Activated CD8-positive, alpha-beta memory T cell treated with anti-CD3 and anti-CD28 coated beads for 48 hours (primary cell): Measurements from ENCODE around the gene GFPT2.
"Not testable (repeated sequence)": the region's sequence is repeated elsewhere in the genome, so short reads cannot be mapped to it uniquely, and the experiment has no call there.

ENCODE experiments used
- DNase-seq, 3 experiments: peaks; one replicate each; pipeline ENCODE4 v3.0.0-alpha.2; 2020; ENCODE audit warnings: low read depth in 2 of 3, low spot score in 2 of 3

GFPT2 gene

GRCh38 chr5:180311216-180311615 lies 41.9 kb downstream of the GFPT2 start:
- no peak for DNase-seq

- no peak for DNase-seq
Observed at GRCh38 chr5:180306796-180307195, 46.3 kb downstream of the GFPT2 start.

GRCh38 chr5:180305481-180305880 lies 47.7 kb downstream of the GFPT2 start:
- DNase-seq = no peak

GRCh38 chr5:180304431-180305375 lies 48.4 kb downstream of the GFPT2 start:
- no peak for DNase-seq

- no peak for DNase-seq
Observed at GRCh38 chr5:180304016-180304292, 49.2 kb downstream of the GFPT2 start.

- no peak for DNase-seq
Observed at GRCh38 chr5:180303226-180304015, 49.7 kb downstream of the GFPT2 start.

- DNase-seq = no peak
Observed at GRCh38 chr5:180302256-180302655, 50.9 kb downstream of the GFPT2 start.

- DNase-seq = no peak
Observed at GRCh38 chr5:180301253-180301652, 51.9 kb downstream of the GFPT2 start.

GRCh38 chr5:180299526-180299925 lies 53.6 kb downstream of the GFPT2 start:
- DNase-seq = no peak

GRCh38 chr5:180299014-180299413 lies 54.1 kb downstream of the GFPT2 start:
- not testable (repeated sequence) for DNase-seq

GRCh38 chr5:180297587-180298282 lies 55.4 kb downstream of the GFPT2 start:
- DNase-seq = no peak

- no peak for DNase-seq
Observed at GRCh38 chr5:180296771-180297170, 56.4 kb downstream of the GFPT2 start.

- DNase-seq = no peak
Observed at GRCh38 chr5:180294913-180295555, 58.1 kb downstream of the GFPT2 start.

GRCh38 chr5:180294411-180294810 lies 58.7 kb downstream of the GFPT2 start:
- DNase-seq = no peak

GRCh38 chr5:180291943-180292831 lies 60.9 kb downstream of the GFPT2 start, which contains the start of gene MAPK9:
MAPK9 (minus strand) TSS chr5:180292083; CDS start chr5:180280561, 11,522 bp downstream.
- peak; percentile 40 to 70 (median 53) for DNase-seq

- peak in 1 of 3 experiments; percentile 15 for DNase-seq
Observed at GRCh38 chr5:180291234-180291940, 61.7 kb downstream of the GFPT2 start.

GRCh38 chr5:180290568-180291233 lies 62.4 kb downstream of the GFPT2 start:
- no peak for DNase-seq

GRCh38 chr5:180289966-180290365 lies 63.2 kb downstream of the GFPT2 start:
- DNase-seq = no peak

GRCh38 chr5:180289433-180289832 lies 63.7 kb downstream of the GFPT2 start:
- DNase-seq = no peak
